ENCODE results near the gene CELA2A.

The CELA2A gene

GRCh38 chr1:15456313-15456954, at the start of gene CELA2A:
Gene CELA2A (plus strand): TSS chr1:15456732. CDS start chr1:15456754, 22 bp downstream.
- DNase-seq: no peak

GRCh38 chr1:15407580-15407979, 49.0 kb upstream of the CELA2A start:
- DNase-seq: no peak

DNA sequence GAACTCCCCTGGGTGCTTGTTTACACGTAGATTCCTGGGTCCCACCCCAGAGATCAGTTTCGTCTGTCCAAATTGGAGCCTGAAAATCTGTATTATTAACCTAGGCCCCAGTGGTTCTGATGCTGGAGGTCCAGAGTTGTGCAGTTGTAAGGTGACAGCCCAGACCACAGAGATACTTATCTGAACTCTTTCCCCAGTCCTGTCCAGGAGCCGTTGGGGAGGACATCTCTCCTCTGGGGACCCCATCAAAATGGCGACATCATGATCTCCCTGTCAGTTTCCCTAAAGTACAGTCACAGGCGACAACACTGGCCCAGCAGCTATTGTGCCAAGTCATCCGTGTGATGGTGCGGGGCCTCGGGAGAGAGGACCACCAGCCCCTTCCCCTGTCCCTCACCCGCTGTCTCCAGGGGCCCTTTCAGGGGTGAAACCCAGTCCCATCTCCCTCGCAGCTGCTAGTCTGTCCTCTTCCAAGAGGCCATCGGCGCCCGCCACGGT, 47.6 kb upstream of the CELA2A start:
- no peak for DNase-seq

- peak; percentile 83 for DNase-seq
Observed at GRCh38 chr1:15409388-15410222, 46.9 kb upstream of the CELA2A start, which contains the start of gene EFHD2. Gene EFHD2 (plus strand): TSS chr1:15409888. CDS start chr1:15409972, 84 bp downstream.

- DNase-seq: no peak
Observed at GRCh38 chr1:15410223-15410883, 46.2 kb upstream of the CELA2A start.

- peak; percentile 18 for DNase-seq
Observed at GRCh38 chr1:15410884-15411245, 45.7 kb upstream of the CELA2A start.

- peak; percentile 19 for DNase-seq
Observed at GRCh38 chr1:15411593-15412137, 44.9 kb upstream of the CELA2A start.

DNA sequence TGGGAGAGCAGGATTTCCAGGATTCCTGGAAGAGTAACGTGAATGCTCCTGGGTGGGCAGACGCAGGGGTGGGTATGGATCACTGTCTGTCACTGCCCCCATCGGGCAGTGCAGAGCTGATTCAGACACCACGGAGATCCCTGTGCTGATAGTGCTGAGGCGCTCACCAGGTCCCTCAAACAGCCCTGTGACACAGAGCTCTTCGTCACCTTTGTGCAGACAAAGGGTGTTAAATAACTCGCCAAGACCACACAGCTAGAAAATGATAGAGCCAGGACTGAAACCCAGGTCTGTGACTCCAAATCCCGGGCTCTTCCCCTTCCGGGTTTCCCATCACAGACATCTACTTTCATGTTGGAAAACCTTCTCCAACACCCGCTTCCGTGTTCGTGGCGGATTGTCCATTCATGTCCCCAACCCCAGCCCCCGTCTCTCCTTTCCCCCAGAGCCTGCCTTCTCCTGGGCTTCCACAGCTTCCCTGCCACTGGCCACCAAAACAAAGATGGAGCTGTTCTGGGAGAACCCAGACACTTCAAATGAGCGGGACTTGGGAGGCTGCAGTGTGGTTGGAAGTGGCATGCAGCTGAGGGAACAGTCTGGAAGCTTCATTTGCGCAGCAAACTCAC, 44.2 kb upstream of the CELA2A start:
- peak; percentile 41 for DNase-seq

DNA sequence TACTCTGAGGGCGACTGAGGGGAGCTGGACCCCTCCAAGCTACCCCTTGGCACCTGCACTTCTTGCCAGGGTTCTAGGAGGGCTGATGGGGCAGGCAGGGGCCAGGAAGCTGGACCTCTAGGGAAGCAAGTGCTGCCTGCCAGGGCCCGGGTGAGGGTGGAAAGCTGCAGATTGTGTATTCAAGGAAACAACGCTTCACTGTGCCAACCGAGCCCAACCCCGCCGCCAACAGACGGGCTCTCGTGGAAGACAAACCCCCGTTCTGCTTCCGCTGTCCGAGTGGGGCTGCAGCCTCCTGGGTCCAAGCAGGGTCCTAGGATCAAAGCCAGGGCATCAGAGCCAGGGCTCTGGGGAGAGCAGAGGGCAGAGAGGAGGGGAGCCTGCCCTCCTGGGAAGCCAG, 43.7 kb upstream of the CELA2A start:
- DNase-seq: no peak

- no peak for DNase-seq
Observed at GRCh38 chr1:15413563-15414444, 42.7 kb upstream of the CELA2A start.

DNA sequence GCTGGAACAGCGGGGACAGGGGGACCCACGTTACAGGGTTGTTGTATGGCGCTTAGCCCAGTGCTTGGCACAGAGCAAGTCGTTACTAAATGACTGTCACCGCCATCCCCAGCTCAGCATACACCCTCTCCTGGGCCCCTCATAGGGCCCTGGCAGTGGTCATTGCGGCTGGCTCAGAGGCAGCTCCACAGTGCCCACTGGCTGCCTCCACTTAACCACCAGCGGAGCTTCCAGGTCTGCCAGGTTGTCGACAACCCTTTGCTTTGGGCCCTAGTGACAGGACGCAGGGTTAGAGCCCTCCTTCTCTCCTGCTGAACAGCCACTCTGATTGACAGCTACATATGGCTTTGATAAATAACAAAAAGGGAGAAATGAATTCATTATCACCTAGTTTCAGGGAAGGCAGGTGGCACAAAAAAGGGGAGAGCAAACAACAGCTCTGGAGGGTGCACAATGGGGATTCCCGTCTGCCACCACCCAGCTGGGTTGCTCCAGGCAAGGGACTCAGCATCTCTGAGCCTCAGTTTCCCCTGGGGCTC, 42.0 kb upstream of the CELA2A start:
- DNase-seq: no peak

DNA sequence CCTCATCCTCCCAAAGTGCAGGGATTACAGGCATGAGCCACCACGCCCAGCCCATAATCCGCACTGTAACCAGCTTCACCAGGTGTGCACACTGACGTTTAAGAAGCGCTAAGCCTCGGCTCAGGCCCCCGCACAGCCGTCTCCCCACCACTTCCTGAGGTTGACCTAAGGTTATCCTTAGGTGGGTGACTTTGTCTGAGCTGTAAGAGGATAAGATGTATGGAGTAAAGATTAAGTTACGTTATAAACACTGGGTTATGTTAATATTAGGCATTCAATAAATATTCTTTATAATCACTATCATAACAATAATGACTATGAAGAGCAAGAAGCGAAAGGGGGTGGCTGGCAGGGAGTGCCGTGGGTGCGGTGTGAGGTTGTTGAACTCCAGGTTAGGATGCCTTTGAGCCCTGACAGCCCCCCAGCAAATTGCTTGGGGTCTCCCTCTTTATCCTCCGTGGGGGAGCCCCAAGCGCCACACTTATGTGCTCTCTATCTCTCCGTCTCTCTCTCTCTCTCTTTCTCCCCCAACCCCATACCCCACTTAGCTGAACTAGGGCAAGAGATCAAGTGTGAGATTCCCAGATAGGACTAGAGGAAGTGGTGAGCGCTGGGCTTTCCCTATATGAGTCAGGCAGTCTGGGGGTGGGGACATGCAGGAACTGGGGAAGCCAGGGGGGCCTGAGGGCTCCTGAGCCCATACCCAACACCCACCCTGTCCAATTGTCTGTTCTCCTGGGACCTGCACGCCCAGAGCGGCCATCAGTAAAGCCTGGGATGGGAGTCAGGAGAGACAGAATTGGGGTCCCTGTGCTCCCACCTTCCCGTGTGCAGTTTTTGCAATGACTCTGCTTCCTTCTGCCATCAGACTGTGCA, 39.2 kb upstream of the CELA2A start:
- DNase-seq: peak; percentile 51

DNA sequence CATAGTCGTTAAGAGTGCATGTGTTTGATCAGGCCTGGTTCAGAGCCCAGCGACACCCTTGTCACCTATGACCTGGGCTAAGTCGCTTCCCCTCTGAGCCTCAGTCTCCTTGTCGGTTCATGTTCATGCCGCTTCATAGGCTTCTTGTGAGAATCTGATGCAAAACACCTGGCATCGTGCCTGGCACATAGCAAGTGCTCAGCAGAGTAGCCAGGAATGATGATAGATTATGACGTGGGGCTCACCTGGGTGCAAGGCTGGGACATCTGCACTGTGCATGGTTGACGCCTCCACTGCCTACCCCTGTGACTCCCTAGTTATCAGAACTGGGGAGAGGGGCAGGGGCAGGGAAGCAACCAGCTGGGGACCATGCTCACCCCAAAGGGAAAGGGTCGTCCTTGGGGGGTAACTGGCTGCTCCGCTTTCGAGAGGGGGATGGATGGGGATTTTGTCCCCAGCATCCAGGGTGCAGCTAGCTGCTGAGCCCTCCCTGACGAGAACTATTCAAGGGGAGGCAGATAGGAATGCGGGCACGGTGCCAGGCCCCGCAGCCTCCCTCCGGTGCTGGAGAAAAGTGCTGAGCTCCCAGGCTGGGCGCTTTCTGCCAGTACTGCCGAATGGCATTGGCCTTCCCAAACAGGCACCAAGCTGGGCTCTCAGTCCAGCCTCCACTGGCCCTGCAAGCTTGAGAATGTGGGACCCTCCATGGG, 37.6 kb upstream of the CELA2A start:
- no peak for DNase-seq

GRCh38 chr1:15420853-15421465, 35.6 kb upstream of the CELA2A start:
- no peak for DNase-seq

GRCh38 chr1:15422871-15423270, 33.7 kb upstream of the CELA2A start:
- no peak for DNase-seq

DNA sequence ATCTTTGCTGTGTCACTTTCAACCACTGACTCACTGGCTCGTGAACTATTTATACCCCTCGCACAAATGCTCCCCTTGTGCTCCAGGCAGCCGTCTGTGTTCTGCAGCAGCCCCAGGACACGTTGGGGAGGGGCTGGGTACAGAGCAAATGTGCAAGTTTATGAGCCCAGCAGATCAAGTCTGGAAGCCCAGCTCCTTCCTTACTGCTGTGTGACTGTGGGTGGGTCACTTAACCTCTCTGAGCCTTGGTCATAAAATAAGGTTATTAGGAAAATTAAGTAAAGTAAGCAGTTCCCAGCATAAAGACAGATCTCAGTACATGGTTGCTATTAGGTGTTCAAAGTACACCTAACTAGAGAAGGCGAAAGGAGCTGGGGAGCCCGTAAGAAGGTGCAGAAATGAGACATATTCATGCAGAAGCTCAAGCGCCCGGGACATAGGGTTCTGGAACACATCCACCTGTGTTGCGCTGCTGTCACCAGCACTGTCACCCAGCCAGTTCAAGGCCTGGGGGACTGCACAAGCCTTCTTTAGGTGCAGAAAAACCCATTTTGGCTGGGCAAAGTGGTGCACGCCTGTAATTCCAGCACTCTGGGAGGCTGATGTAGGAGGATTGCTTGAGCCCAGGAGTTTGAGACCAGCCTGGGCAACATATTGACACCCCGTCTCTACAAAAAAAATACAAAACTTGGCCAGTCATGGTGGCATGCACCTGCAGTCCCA, 33.0 kb upstream of the CELA2A start:
- DNase-seq: no peak

DNA sequence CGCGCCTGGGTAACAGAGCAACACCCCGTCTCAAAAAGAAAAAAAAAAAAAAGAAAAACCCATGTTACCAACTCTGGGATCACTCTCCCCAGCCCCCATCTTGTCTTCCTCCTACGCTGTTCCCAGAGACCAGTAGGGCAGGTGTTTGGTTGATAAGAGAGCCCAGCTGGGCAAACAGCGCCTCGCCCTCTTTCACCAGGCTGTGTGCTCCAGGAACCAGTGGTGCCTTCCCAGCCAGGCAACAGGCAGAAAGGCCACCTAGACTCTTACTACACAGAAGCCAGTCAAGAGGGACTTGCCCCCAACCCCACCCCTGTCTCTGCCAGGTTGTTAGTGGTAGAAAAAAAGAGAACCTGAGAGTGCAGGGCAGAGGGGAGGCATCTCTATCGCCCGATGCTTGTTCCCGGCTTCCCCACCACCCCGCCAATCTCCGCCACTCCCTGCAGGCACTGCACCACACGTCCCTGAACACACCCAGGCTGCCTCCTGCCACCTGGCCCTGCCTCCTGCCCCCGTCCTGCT, 32.3 kb upstream of the CELA2A start:
- no peak for DNase-seq

DNA sequence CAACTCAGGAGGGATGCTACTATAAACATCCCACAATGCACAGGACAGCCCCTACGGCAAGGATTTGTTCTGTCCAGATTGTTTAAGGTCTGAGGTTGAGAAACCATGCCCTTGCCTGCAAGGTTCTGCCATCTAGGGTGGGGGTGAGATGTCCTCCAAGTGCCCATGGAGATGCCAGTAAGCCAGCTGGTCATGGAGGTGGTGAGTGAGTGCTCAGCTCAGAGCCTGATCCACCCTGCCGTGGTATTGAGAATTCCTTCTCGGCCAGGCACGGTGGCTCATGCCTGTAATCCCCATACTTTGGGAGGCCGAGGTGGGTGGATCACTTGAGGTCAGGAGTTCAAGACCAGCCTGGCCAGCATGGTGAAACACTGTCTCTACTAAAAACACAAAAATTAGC, 31.6 kb upstream of the CELA2A start:
- no peak for DNase-seq
